HT1080 (cell line): Measurements from ENCODE around the gene TRIM63. TPM values are rescaled to one million over a fixed set of nuclear protein-coding genes. Genes with fewer than 3 reads are reported as not detected.
A peak's percentile ranks its signal among the peaks of the same experiment; 100 is the strongest.

Source experiments
- DNase-seq: peaks from one replicate; pipeline ENCODE4 v3.0.0-alpha.2; 2015; ENCODE audit warnings: low read depth
- total RNA-seq: library from RNA; depleted of rRNA; stranded (reverse); fragments of >200 nt; shearing (Covaris generic); gene quantifications from 2 replicates; pipeline ENCODE4 v1.2.3, GENCODE V29; 2014

Gene TRIM63
- total RNA-seq, 1 experiment from 2014 or later, result not detected

GRCh38 chr1:26089125-26089524 is 21.7 kb upstream of the TRIM63 start:
- no peak for DNase-seq

- DNase-seq, result no peak
Observed at GRCh38 chr1:26084844-26085243, 17.4 kb upstream of the TRIM63 start.

DNA sequence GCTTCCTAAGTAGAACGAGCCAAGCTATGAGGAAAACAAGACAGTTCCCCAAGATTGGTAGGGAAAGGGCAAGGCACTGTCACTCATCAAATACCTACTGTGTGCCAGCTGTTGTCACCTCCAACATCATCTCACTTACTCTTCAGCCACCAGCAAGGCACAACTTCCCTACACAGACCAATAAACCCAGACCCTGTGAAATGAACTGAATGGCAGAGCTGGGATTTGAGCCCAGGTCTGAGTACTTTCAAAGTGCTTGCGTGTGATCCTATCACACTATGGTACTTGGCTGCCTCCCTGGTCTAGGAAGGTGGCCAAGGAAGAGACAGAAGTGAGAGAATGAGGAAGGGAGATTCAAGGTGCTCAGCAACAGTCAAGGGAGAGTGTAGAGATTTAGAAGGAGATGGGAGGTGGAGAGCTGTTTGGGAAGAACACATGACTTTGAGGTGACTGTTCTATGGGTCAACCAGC is 16.7 kb upstream of the TRIM63 start:
- no peak for DNase-seq

- peak; percentile 17 for DNase-seq
Observed at GRCh38 chr1:26083208-26083607, 15.8 kb upstream of the TRIM63 start.

DNA sequence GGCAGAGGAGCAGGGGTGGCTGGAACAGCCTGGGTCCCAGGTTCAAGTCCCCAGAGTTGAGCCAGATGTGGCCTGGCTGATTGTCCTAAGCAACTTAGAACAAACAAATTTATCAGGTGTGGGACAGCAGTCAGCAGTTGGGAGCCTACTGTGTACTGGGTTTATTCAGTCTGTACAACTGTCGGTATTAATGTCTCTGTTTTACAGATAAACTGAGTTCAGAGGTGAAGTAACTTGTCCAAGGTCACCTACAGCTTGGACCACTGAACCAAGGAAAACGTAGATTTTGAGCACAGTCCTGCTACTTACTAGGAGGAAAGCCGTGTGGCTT is 14.6 kb upstream of the TRIM63 start:
- DNase-seq, result no peak

DNA sequence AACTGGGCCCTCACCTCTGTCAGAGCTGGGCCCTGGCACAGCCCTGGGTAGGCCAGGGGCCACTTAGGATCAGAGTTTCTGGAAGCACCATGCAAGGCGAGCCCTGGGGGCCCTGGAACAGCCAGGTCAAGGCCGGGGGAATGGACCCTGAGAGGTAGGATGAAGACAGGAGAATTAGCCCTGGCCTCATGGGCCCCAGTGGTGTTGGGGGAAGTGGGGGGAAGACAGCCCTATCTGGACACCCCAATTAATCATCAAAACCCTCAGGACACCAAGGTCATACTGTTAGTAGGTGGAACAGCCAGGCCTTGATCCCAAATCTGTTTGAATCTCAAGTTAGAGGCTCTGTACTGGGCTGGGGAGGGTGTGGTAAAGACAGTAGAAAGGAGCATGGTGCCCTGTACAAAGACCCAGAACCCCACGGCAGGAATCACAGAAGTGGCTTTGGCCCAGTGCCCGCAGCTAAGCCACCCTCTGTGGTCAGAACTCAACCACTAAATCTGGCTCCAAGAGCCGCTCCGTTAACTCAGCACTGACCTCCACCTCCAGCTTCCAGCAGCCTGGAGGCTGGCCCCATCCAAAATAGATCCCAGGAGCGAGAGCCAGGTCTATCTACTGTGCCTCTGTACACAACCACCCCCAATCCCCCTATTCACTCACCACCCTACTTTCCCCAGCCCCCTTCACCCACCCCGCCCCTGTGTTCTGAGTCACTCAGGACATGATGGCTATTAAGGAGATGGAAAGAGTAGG is 14.0 kb upstream of the TRIM63 start:
- DNase-seq, result no peak

DNA sequence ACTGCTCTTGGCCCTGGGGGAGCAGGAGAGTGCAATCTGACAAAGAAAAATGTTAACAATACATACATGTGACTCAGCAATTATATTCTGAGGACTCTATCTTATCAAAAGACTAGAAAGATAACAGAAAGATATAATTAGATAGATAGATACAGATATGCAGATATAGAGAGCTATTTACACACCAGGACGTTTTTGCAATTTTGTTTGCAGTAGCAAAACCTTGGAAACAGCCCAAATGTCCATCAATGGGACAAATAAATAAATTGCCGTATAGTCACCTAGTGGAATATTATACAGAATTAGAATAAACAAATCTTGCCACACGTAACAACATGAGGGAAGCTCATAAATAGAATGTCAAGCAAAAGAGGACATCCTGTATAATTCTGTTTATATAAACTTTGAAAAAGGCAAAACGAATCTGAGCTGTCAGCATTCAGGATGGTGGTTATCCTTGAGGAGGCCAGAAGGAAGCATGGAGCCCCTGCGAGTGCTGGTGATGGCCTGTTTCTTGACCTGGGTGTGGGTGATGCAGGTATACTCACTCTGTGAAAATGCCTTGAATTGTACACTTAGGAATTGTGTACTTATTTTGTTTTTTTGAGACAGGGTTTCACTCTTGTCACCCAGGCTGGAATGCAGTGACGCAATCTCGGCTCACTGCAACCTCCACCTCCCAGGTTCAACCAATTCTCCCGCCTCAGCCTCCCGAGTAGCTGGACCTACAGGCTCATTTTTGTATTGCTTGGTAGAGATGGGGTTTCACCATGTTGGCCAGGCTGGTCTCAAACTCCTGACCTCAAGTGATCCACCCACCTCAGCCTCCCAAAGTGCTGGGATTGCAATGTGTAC is 12.8 kb upstream of the TRIM63 start:
- DNase-seq, result no peak

DNA sequence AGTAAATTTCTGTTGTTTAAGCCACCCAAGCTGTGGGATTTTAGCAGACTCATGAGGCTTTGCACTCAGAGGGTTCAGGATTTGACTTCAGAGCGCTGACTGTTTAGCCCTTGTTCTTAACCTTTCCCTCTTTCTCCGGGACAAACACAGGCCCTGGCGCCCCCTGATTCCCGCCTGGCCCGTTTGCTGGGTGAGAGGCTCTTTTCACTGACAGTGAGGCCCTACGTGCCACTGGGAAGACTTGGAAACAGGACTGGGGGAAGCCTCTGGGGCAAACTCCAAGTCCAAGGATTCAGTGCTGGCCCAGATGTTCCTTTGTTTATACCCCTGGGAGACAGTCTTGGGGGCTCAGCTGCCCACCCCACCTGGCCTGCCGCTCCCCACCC is 11.7 kb upstream of the TRIM63 start:
- no peak for DNase-seq

GRCh38 chr1:26078286-26079177 is 11.1 kb upstream of the TRIM63 start:
- DNase-seq, result no peak

DNA sequence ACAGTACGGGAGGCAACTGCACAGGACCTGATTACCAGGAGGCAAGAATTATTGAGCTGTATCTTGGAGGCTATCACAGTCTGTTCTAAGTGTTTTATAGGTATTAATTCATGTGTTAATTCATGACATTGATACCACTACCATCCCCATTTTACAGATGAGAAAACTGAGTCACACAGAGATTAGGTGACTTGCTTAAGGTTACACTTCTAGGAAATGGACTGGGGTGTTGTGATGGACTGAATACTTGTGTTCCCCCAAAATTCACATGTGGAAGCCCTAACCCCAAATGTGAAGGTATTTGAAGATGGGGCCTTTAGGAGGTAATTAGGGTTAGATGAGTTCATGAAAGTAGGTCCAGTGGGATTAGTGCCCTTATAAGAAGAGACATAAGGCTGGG is 10.1 kb upstream of the TRIM63 start:
- DNase-seq, result no peak

- no peak for DNase-seq
Observed at GRCh38 chr1:26075421-26076144, 8.2 kb upstream of the TRIM63 start.

DNA sequence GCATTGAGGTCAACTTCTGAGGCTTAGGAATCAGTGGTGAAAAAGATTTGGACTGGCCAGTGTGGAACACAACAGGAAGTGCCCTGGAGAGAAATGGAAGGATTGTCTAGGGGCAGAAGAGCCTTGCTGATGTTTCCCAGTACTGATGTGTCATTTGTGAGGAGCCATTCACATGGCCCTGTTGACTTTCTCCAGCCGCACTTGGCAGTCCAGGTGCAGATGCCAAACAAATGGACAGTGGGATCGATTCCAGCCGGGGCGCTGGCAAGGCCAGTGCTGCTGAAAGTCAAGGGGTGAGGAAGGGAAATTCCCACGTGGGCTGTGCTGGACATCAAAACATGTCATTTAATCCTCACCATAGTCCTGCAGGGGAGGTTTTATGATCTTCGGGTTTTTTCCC is 4.9 kb upstream of the TRIM63 start:
- DNase-seq, result no peak

- DNase-seq, result no peak
Observed at GRCh38 chr1:26070963-26071342, 3.5 kb upstream of the TRIM63 start.

DNA sequence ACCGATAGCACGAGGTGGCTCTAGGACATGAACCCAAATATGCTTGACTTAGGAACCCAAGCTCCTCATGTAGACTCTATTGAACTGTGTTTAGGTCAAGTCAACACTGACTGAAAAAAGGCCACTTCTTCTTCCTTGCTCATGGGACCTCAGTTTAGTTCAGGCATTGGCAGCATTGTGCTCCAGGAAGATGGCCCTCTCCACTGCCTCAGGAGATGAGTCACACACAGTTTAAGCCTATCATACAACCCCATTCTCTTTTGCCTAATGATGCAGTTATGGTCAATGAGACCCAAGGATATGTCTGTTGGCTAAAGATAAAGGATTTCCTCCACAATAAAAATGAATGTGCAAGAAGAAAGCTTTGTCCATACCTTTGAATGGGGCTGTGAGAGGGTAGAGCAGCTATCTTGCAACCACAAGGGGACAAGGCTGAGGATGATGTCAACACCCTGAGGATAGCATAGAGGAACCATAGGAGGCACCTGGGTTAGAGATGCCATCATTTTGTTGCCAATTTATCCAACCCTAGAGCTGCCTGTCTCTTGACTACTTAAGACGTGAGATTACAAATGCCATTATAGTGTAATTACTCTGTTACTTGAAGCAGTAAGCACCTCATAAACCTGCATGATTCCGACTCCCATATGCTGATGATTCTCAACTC is 3.0 kb upstream of the TRIM63 start:
- peak; percentile 9 for DNase-seq

DNA sequence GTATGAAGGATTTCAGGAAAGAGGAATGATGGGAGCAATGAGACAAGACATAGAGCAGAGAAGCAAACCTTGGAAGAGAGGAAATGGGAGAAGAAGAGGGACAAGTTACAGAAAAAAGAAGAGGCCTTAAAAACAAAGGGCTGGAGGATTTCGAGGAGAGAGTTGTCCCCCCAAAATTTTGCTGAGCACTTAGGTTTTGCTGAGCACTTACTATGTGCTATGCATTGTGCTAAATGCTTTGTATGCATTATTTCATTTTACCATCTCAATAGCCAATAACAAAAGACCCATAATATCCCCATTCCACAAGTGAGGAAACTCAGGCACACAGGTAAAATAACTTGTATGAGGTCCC is 2.5 kb upstream of the TRIM63 start:
- DNase-seq, result no peak

GRCh38 chr1:26066857-26067256 is 573 bp downstream of the TRIM63 start:
- no peak for DNase-seq

- no peak for DNase-seq
Observed at GRCh38 chr1:26066160-26066559, 1.3 kb downstream of the TRIM63 start.

GRCh38 chr1:26064553-26064952 is 2.9 kb downstream of the TRIM63 start:
- DNase-seq, result no peak

DNA sequence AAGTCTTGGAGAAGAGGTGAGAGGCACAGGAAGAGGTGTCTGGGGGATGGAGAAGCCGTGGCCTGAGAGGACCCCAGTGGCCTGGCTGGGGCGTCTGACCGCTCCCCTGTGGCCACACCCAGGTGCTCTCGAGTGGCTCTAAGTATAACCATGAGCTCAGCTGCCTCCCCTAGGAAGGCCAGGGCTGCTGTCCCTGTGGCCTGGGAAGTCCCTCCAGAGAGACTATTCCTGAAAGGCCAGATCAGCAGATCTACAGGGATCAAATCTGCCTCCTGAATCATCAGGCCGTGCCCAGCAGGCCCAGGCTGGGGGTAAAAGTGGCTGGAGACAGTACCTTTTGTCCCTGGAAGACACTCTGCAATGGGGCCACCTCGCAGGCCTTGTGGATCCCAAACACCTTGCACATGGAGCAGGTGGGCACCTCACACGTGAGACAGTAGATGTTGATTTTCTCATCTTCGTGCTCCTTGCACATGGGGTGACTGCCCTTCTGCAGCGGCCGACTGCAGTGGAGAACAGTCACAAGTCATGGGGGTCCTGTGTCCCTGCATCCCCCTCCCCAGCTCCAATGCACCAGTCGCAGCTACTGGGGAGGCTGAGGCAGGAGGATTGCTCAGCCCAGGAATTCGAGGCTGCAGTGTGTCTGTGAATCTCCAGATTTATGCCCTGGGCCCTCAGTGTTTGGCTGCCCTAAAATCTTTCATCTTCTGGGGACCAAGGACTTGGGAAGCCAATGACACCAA is 6.4 kb downstream of the TRIM63 start:
- DNase-seq, result no peak

DNA sequence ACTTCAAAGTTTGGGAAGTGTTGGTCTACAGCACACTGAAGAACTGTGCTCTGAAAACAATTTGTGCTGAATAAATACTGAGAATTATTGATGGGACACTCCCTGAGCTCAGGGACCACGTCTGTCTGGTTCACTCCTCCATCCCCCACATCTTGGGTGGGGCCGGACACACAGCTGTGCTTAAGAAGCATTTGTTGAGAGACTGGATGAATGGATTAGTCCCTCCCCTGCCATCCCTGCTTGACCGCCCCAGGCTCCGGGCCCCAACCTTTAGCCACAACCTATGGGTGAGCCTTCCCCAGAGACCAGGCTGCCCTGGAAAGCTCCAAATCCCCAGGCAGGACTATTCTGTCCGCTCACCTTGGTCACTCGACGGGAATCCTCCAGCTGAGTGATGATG is 7.5 kb downstream of the TRIM63 start:
- DNase-seq, result no peak
